A673 (cell line): ENCODE measurements around the gene LECT2.

Experiments used
- EZH2 ChIP-seq: fragments of 200-600 bp; sonication (generic); IDR thresholded peaks from 2 replicates; pipeline ENCODE4 v1.6.1; 2017; ENCODE audit warnings: borderline replicate concordance, low read depth, mild to moderate bottlenecking, mixed read lengths, antibody characterized with exemption, low read length; ENCODE audit not compliant: poor library complexity, severe bottlenecking
- TF ChIP-seq, protein P1 (sequence below): fragments of 300-800, 200-600 bp; sonication (generic); conservative IDR thresholded peaks from 2 replicates; pipeline ENCODE4 v1.5.1; 2017; ENCODE audit warnings: low read depth, mild to moderate bottlenecking, antibody characterized with exemption, low read length, moderate library complexity, mixed read lengths

DNA sequence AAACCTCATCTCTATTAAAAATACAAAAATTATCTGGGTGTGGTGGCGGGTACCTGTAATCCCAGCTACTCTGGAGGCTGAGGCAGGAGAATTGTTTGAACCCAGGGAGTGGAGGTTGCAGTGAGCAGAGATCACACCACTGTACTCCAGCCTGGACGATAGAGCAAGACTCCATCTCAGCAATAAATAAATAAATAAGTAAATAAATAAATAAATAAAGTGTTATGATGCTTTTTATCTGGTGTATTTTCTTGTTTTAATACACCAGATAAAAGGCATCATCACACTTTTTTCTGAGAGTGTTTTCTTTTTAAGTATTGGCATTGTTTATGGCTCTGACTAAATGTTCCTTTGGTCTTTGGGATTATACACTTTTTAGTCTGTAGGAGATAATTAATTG, 24.2 kb upstream of the LECT2 start:
- TF ChIP-seq, protein P1, sequence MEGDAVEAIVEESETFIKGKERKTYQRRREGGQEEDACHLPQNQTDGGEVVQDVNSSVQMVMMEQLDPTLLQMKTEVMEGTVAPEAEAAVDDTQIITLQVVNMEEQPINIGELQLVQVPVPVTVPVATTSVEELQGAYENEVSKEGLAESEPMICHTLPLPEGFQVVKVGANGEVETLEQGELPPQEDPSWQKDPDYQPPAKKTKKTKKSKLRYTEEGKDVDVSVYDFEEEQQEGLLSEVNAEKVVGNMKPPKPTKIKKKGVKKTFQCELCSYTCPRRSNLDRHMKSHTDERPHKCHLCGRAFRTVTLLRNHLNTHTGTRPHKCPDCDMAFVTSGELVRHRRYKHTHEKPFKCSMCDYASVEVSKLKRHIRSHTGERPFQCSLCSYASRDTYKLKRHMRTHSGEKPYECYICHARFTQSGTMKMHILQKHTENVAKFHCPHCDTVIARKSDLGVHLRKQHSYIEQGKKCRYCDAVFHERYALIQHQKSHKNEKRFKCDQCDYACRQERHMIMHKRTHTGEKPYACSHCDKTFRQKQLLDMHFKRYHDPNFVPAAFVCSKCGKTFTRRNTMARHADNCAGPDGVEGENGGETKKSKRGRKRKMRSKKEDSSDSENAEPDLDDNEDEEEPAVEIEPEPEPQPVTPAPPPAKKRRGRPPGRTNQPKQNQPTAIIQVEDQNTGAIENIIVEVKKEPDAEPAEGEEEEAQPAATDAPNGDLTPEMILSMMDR, result no peak
- no peak for TF ChIP-seq EZH2
